HCT116 (cell line): Measurements from ENCODE around the gene UBASH3B.

Source experiments
- EZH2 ChIP-seq: fragments of 200-600 bp; sonication (generic); IDR thresholded peaks from 2 replicates; pipeline ENCODE4 v1.6.1; 2017; ENCODE audit warnings: antibody characterized with exemption, mixed run types
- TCF7L2 ChIP-seq: IDR thresholded peaks from 2 replicates; pipeline ENCODE4 v1.7.0; 2011; ENCODE audit warnings: borderline replicate concordance, inconsistent platforms; ENCODE audit not compliant: insufficient read depth, insufficient read length; ENCODE audit errors: extremely low read depth
- TF ChIP-seq, protein P1 (sequence below), 3 experiments: fragments of 200-600 bp in 1 of 3; sonication (generic) in 1 of 3; IDR thresholded peaks in 2 of 3; conservative IDR thresholded peaks in 1 of 3; 2 replicates each; pipeline ENCODE4 v1.5.1; 2012 to 2017; ENCODE audit warnings: low read depth in 2 of 3, low read length in 2 of 3, antibody characterized with exemption in 1 of 3, borderline replicate concordance in 1 of 3, control low read depth in 1 of 3, mild to moderate bottlenecking in 1 of 3, mixed read lengths in 1 of 3, mixed run types in 1 of 3, moderate library complexity in 1 of 3; ENCODE audit not compliant: insufficient read depth in 1 of 3

DNA sequence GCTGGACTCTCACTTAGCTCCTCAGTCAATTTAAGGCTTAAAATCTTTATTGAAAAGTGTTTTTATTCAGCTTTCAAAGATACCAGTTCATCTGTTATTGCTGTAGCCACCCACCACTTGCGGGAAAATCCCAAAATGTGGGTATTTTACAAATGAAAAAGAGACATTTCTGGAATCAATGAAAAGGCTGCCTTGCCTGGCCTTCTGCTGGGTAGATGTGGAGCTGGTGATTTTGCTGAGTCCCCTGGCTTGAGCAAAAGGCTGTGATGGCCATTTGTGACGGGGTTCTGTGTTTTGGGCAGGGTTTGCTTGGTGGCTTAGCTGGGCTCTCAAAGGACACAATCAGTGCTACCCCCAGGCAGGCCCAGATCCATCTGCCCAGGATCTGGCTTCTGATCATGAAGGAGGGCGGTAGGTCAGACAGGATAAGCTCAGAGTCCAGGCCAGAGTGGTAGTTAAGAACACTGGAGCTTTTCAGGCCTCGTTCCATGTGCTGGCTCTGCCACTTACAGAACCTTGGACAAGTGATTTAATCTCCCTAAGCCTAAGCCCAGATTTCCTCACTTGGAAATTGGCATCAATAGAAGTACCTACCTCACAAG lies 36.1 kb downstream of the UBASH3B start:
- TF ChIP-seq EZH2 (no peak), TCF7L2 (no peak)
- TF ChIP-seq, protein P1, sequence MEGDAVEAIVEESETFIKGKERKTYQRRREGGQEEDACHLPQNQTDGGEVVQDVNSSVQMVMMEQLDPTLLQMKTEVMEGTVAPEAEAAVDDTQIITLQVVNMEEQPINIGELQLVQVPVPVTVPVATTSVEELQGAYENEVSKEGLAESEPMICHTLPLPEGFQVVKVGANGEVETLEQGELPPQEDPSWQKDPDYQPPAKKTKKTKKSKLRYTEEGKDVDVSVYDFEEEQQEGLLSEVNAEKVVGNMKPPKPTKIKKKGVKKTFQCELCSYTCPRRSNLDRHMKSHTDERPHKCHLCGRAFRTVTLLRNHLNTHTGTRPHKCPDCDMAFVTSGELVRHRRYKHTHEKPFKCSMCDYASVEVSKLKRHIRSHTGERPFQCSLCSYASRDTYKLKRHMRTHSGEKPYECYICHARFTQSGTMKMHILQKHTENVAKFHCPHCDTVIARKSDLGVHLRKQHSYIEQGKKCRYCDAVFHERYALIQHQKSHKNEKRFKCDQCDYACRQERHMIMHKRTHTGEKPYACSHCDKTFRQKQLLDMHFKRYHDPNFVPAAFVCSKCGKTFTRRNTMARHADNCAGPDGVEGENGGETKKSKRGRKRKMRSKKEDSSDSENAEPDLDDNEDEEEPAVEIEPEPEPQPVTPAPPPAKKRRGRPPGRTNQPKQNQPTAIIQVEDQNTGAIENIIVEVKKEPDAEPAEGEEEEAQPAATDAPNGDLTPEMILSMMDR (IDR thresholded peaks at IDR 0.05 in 2 of 3, conservative IDR thresholded peaks at IDR 0.05 in 1 of 3; ENCODE audit: borderline replicate concordance in 1 of 3, insufficient read depth in 1 of 3, low read depth in 2 of 3, low read length in 2 of 3), result no peak
